ENCODE measurements around the gene SLC9A3.
"Not testable (repeated sequence)": the region's sequence is repeated elsewhere in the genome, so short reads cannot be mapped to it uniquely, and the experiment has no call there.

SLC9A3 gene

GRCh38 chr5:490116-491106 is 33.8 kb downstream of the SLC9A3 start:
- no peak overlapping the region for H3K27ac Mint-ChIP-seq
- no peaks in the 10 kb centered on the region for H3K36me3 Mint-ChIP-seq (ENCODE audit: low read depth)
- H3K4me1 Mint-ChIP-seq (ENCODE audit: low read depth), result no peaks in the 10 kb centered on the region
- H3K4me3 Mint-ChIP-seq, result no peak overlapping the region
- H3K27me3 Mint-ChIP-seq (ENCODE audit: low read depth), result no peaks in the 10 kb centered on the region
- no peaks in the 10 kb centered on the region for H3K9me3 Mint-ChIP-seq

GRCh38 chr5:489689-490080 is 34.6 kb downstream of the SLC9A3 start:
- Mint-ChIP-seq H3K9me3 (no peaks in the 10 kb centered on the region), H3K27ac (no peak overlapping the region), H3K4me3 (no peak overlapping the region), H3K27me3 (ENCODE audit: low read depth) (no peaks in the 10 kb centered on the region), H3K4me1 (ENCODE audit: low read depth) (no peaks in the 10 kb centered on the region), H3K36me3 (ENCODE audit: low read depth) (no peaks in the 10 kb centered on the region)

GRCh38 chr5:488744-489688 is 35.2 kb downstream of the SLC9A3 start:
- Mint-ChIP-seq H3K4me3 (no peak overlapping the region), H3K27me3 (ENCODE audit: low read depth) (no peaks in the 10 kb centered on the region), H3K9me3 (no peaks in the 10 kb centered on the region), H3K36me3 (ENCODE audit: low read depth) (no peaks in the 10 kb centered on the region), H3K27ac (no peak overlapping the region), H3K4me1 (ENCODE audit: low read depth) (no peaks in the 10 kb centered on the region)

- Mint-ChIP-seq H3K27ac (no peak overlapping the region), H3K9me3 (no peaks in the 10 kb centered on the region), H3K27me3 (ENCODE audit: low read depth) (no peaks in the 10 kb centered on the region), H3K36me3 (ENCODE audit: low read depth) (no peaks in the 10 kb centered on the region), H3K4me3 (no peak overlapping the region), H3K4me1 (ENCODE audit: low read depth) (no peaks in the 10 kb centered on the region)
Measured at GRCh38 chr5:488241-488640, 36.0 kb downstream of the SLC9A3 start.

GRCh38 chr5:486597-486996 is 37.7 kb downstream of the SLC9A3 start:
- H3K36me3 Mint-ChIP-seq (ENCODE audit: low read depth); H3K27me3 Mint-ChIP-seq (ENCODE audit: low read depth); H3K27ac Mint-ChIP-seq; H3K4me3 Mint-ChIP-seq; H3K9me3 Mint-ChIP-seq; H3K4me1 Mint-ChIP-seq (ENCODE audit: low read depth): not testable (repeated sequence)

- H3K9me3 Mint-ChIP-seq, result no peaks in the 10 kb centered on the region
- no peaks in the 10 kb centered on the region for H3K36me3 Mint-ChIP-seq (ENCODE audit: low read depth)
- no peak overlapping the region for H3K27ac Mint-ChIP-seq
- no peak overlapping the region for H3K4me3 Mint-ChIP-seq
- no peaks in the 10 kb centered on the region for H3K27me3 Mint-ChIP-seq (ENCODE audit: low read depth)
- no peaks in the 10 kb centered on the region for H3K4me1 Mint-ChIP-seq (ENCODE audit: low read depth)
Measured at GRCh38 chr5:485946-486491, 38.2 kb downstream of the SLC9A3 start.

- Mint-ChIP-seq H3K4me3 (no peak overlapping the region), H3K4me1 (ENCODE audit: low read depth) (no peaks in the 10 kb centered on the region), H3K27ac (no peak overlapping the region), H3K27me3 (ENCODE audit: low read depth) (no peaks in the 10 kb centered on the region), H3K36me3 (ENCODE audit: low read depth) (no peaks in the 10 kb centered on the region), H3K9me3 (no peaks in the 10 kb centered on the region)
Measured at GRCh38 chr5:485113-485945, 38.9 kb downstream of the SLC9A3 start.

GRCh38 chr5:484556-484955 is 39.7 kb downstream of the SLC9A3 start:
- Mint-ChIP-seq H3K36me3 (ENCODE audit: low read depth) (no peaks in the 10 kb centered on the region), H3K4me1 (ENCODE audit: low read depth) (no peaks in the 10 kb centered on the region), H3K27ac (no peak overlapping the region), H3K27me3 (ENCODE audit: low read depth) (no peaks in the 10 kb centered on the region), H3K4me3 (no peak overlapping the region), H3K9me3 (no peaks in the 10 kb centered on the region)

GRCh38 chr5:483434-484140 is 40.7 kb downstream of the SLC9A3 start:
- H3K36me3 Mint-ChIP-seq (ENCODE audit: low read depth), result no peaks in the 10 kb centered on the region
- H3K4me3 Mint-ChIP-seq, result no peak overlapping the region
- H3K4me1 Mint-ChIP-seq (ENCODE audit: low read depth), result no peaks in the 10 kb centered on the region
- no peaks in the 10 kb centered on the region for H3K27me3 Mint-ChIP-seq (ENCODE audit: low read depth)
- no peaks in the 10 kb centered on the region for H3K9me3 Mint-ChIP-seq
- H3K27ac Mint-ChIP-seq, result no peak overlapping the region

GRCh38 chr5:483011-483410 is 41.2 kb downstream of the SLC9A3 start:
- H3K27ac Mint-ChIP-seq, result no peak overlapping the region
- H3K4me3 Mint-ChIP-seq, result no peak overlapping the region
- H3K27me3 Mint-ChIP-seq (ENCODE audit: low read depth), result no peaks in the 10 kb centered on the region
- H3K4me1 Mint-ChIP-seq (ENCODE audit: low read depth), result no peaks in the 10 kb centered on the region
- no peaks in the 10 kb centered on the region for H3K36me3 Mint-ChIP-seq (ENCODE audit: low read depth)
- no peaks in the 10 kb centered on the region for H3K9me3 Mint-ChIP-seq

- Mint-ChIP-seq H3K9me3 (no peaks in the 10 kb centered on the region), H3K27me3 (ENCODE audit: low read depth) (no peaks in the 10 kb centered on the region), H3K4me3 (no peak overlapping the region), H3K27ac (no peak overlapping the region), H3K4me1 (ENCODE audit: low read depth) (no peaks in the 10 kb centered on the region), H3K36me3 (ENCODE audit: low read depth) (no peaks in the 10 kb centered on the region)
Measured at GRCh38 chr5:482506-482905, 41.7 kb downstream of the SLC9A3 start.

- Mint-ChIP-seq H3K36me3 (ENCODE audit: low read depth) (no peaks in the 10 kb centered on the region), H3K4me1 (ENCODE audit: low read depth) (no peaks in the 10 kb centered on the region), H3K9me3 (no peaks in the 10 kb centered on the region), H3K27me3 (ENCODE audit: low read depth) (no peaks in the 10 kb centered on the region), H3K4me3 (no peak overlapping the region), H3K27ac (no peak overlapping the region)
Measured at GRCh38 chr5:482021-482420, 42.2 kb downstream of the SLC9A3 start.

GRCh38 chr5:481347-481746 is 42.9 kb downstream of the SLC9A3 start:
- H3K27me3 Mint-ChIP-seq (ENCODE audit: low read depth), result no peaks in the 10 kb centered on the region
- H3K4me1 Mint-ChIP-seq (ENCODE audit: low read depth), result no peaks in the 10 kb centered on the region

More at GRCh38 chr5:481347-481746, 42.9 kb downstream of the SLC9A3 start:
- no peak overlapping the region for H3K4me3 Mint-ChIP-seq
- H3K27ac Mint-ChIP-seq, result no peak overlapping the region
- no peaks in the 10 kb centered on the region for H3K36me3 Mint-ChIP-seq (ENCODE audit: low read depth)
- no peaks in the 10 kb centered on the region for H3K9me3 Mint-ChIP-seq
